Fibroblast of lung (primary cell): ENCODE results near the gene GTPBP1. TPM values are rescaled to one million over a fixed set of nuclear protein-coding genes. Genes with fewer than 3 reads are reported as not detected.

Source experiments
- DNase-seq, 2 donors: peaks; one replicate each; pipeline versions ENCODE4 v3.0.0 to v3.0.0-alpha.2; 2010; ENCODE audit warnings: low read depth in 2 of 2
- H2AFZ ChIP-seq: 2 replicates; pipeline ENCODE4 v1.5.1; 2012; ENCODE audit warnings: low read length, control low read depth, inconsistent platforms
- H3K27ac ChIP-seq: 2 replicates; pipeline ENCODE4 v1.5.1; 2011; ENCODE audit warnings: low read length, control low read depth; ENCODE audit not compliant: insufficient read depth
- H3K27me3 ChIP-seq: 2 replicates; pipeline ENCODE4 v1.5.1; 2011; ENCODE audit warnings: mild to moderate bottlenecking, low read length; ENCODE audit not compliant: control insufficient read depth, insufficient read depth
- H3K36me3 ChIP-seq: 2 replicates; pipeline ENCODE4 v1.5.1; 2011; ENCODE audit warnings: low read length; ENCODE audit not compliant: control insufficient read depth, insufficient read depth
- H3K4me1 ChIP-seq: 2 replicates; pipeline ENCODE4 v1.5.1; 2011; ENCODE audit warnings: low read length; ENCODE audit not compliant: control insufficient read depth, insufficient read depth; ENCODE audit errors: extremely low read depth
- H3K4me2 ChIP-seq: 2 replicates; pipeline ENCODE4 v1.5.1; 2011; ENCODE audit warnings: low read length, control low read depth; ENCODE audit not compliant: insufficient read depth; ENCODE audit errors: extremely low read depth
- H3K4me3 ChIP-seq, 4 experiments: fragments of 200-600 bp in 1 of 4; sonication (generic) in 1 of 4; replicated peaks in 1 of 4; 2 replicates each; pipeline ENCODE4 v1.5.1; 2011 to 2016; ENCODE audit warnings: low read length in 4 of 4, low read depth in 3 of 4, mild to moderate bottlenecking in 3 of 4, control low read depth in 2 of 4, inconsistent platforms in 1 of 4, mixed read lengths in 1 of 4; ENCODE audit not compliant: insufficient read depth in 1 of 4; ENCODE audit errors: control extremely low read depth in 1 of 4
- H3K79me2 ChIP-seq: 2 replicates; pipeline ENCODE4 v1.5.1; 2012; ENCODE audit warnings: mild to moderate bottlenecking, low read length, inconsistent platforms; ENCODE audit not compliant: control insufficient read depth, insufficient read depth
- H3K9ac ChIP-seq: 2 replicates; pipeline ENCODE4 v1.5.1; 2011; ENCODE audit warnings: mild to moderate bottlenecking, low read length, control low read depth; ENCODE audit not compliant: insufficient read depth
- H3K9me3 ChIP-seq: 2 replicates; pipeline ENCODE4 v1.5.1; 2012; ENCODE audit warnings: low read depth, low read length; ENCODE audit not compliant: control insufficient read depth, insufficient read depth
- H4K20me1 ChIP-seq: 2 replicates; pipeline ENCODE4 v1.5.1; 2011; ENCODE audit warnings: low read length; ENCODE audit not compliant: control insufficient read depth, insufficient read depth; ENCODE audit errors: extremely low read depth
- CTCF ChIP-seq, 2 donors: IDR thresholded peaks in 1 of 2; conservative IDR thresholded peaks in 1 of 2; 1 replicate in 1 of 2; 2 replicates in 1 of 2; pipeline ENCODE4 v1.5.1; 2011 to 2012; ENCODE audit warnings: low read length in 2 of 2, control low read depth in 1 of 2, inconsistent platforms in 1 of 2, low read depth in 1 of 2, mild to moderate bottlenecking in 1 of 2
- EZH2 ChIP-seq: IDR thresholded peaks from 2 replicates; pipeline ENCODE4 v1.5.1; 2012; ENCODE audit warnings: low read length, control low read depth, mild to moderate bottlenecking; ENCODE audit errors: missing control alignments
- polyA plus RNA-seq, 2 donors: library from polyadenylated mRNA; depleted of rRNA in 1 of 2; stranded (reverse) in 1 of 2; unstranded in 1 of 2; fragments of >200 nt; gene quantifications; 2 replicates each; pipeline ENCODE4 v1.2.1, GENCODE V29; 2011 to 2012; ENCODE audit warnings: missing spikeins in 1 of 2
- total RNA-seq: library from RNA; depleted of rRNA; stranded (reverse); fragments of >200 nt; gene quantifications from 2 replicates; pipeline ENCODE4 v1.2.1, GENCODE V29; 2014

GTPBP1 gene
- total and polyA plus RNA-seq, 2 donors (not counting 1 experiment from before 2014, with no cell fraction given) = 20.6 to 23.1 TPM

- H3K9ac ChIP-seq = no peak overlapping the region
- H3K4me3 ChIP-seq = peak overlapping the region in 2 of 4 experiments; percentile 64 to 96
- H3K27me3 ChIP-seq = no peaks in the 10 kb centered on the region
- H2AFZ ChIP-seq = no peak overlapping the region
- peaks cover 1% of the 10 kb centered on the region for H3K36me3 ChIP-seq
- DNase-seq = no peak
- TF ChIP-seq EZH2 = no peak
- TF ChIP-seq CTCF (conservative IDR thresholded peaks at IDR 0.05 in 1 of 2, IDR thresholded peaks at IDR 0.05 in 1 of 2; ENCODE audit: low read depth in 1 of 2, low read length in 2 of 2) = no peak
- no peaks in the 10 kb centered on the region for H4K20me1 ChIP-seq
- no peak overlapping the region for H3K27ac ChIP-seq
- peaks cover 7% of the 10 kb centered on the region for H3K4me1 ChIP-seq
- no peaks in the 10 kb centered on the region for H3K9me3 ChIP-seq
- peaks cover 64% of the 10 kb centered on the region for H3K79me2 ChIP-seq
- no peak overlapping the region for H3K4me2 ChIP-seq
Measured at GRCh38 chr22:38707984-38708383, 2.2 kb downstream of the GTPBP1 start.

DNA sequence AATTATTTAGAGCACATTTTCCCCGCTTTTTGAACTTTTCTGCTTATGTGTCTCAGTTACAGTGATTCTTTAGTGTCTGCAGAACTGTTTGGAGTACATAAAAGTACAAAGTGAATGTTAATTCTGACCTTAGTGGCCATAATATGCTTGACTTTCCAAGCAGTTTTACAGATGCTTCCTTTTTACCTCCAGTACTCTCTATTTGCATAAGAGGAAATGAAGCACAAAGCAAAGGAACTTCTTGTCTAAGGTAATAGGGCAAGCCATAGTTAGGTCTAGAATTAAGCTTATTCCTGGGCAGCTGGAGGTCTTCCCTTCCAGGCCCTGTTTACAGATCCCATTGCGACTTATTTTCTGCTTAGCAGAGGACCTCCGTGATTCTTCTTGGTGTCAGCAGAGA, 3.6 kb downstream of the GTPBP1 start:
- Histone ChIP-seq H2AFZ (no peak overlapping the region), H3K36me3 (peaks cover 2% of the 10 kb centered on the region), H3K79me2 (peaks cover 75% of the 10 kb centered on the region), H3K9me3 (no peaks in the 10 kb centered on the region), H3K4me3 (no peak overlapping the region), H3K9ac (no peak overlapping the region), H3K27me3 (no peaks in the 10 kb centered on the region), H3K4me2 (no peak overlapping the region), H4K20me1 (no peaks in the 10 kb centered on the region), H3K27ac (no peak overlapping the region), H3K4me1 (peaks cover 7% of the 10 kb centered on the region)
- no peak for DNase-seq
- TF ChIP-seq CTCF (conservative IDR thresholded peaks at IDR 0.05 in 1 of 2, IDR thresholded peaks at IDR 0.05 in 1 of 2; ENCODE audit: low read depth in 1 of 2, low read length in 2 of 2) = no peak

- Histone ChIP-seq H4K20me1 (no peaks in the 10 kb centered on the region), H3K4me2 (no peak overlapping the region), H3K79me2 (peaks cover 85% of the 10 kb centered on the region), H3K9me3 (no peaks in the 10 kb centered on the region), H3K36me3 (peaks cover 2% of the 10 kb centered on the region), H3K27ac (no peak overlapping the region), H3K9ac (no peak overlapping the region), H3K4me1 (peaks cover 7% of the 10 kb centered on the region), H2AFZ (no peak overlapping the region), H3K27me3 (no peaks in the 10 kb centered on the region), H3K4me3 (no peak overlapping the region)
- TF ChIP-seq CTCF (conservative IDR thresholded peaks at IDR 0.05 in 1 of 2, IDR thresholded peaks at IDR 0.05 in 1 of 2; ENCODE audit: low read depth in 1 of 2, low read length in 2 of 2) (no peak), EZH2 (no peak)
- no peak for DNase-seq
Measured at GRCh38 chr22:38710351-38710750, 4.6 kb downstream of the GTPBP1 start.
